ENCODE data around the gene CBFA2T3. TPM values are rescaled to one million over a fixed set of nuclear protein-coding genes. Genes with fewer than 3 reads are reported as not detected.

CBFA2T3 gene
- total RNA-seq, 1 donor from 2014 or later, result 10.1 TPM

DNA sequence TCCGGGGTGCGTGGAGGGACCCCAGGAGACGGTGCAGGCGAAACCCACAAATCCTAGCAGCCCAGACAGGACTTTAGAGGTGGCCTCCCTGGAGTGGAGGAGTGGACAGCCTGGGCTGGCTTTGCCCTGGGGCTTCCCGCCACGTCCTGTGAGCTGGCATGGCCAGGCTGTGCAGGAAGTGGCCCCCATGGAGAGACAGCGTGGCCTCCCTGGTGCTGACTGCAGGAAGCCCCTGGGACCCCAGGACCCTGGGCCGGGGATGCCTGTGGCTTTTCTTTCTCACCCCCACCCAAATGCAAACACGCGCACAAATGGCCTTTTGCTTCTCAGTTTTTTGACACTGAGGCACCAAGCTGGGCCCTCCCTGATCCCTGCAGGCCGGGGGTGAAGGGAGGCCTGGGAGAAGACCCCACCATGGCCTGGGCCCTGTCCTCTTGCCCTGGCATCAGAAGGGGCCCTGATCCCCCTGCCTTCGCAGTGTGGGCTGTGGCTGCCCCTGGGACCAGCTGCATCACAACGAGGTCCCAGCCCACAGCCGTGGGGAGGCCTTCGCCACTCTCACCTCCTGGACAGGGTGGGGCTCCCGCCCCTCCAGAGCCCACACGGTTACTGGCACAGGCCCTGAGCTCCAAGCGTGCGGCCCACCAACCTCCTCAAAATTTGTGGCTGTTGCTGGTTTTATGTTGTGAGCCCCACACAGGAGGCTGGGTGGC lies 58.9 kb downstream of the CBFA2T3 start:
- no peaks in the 10 kb centered on the region for H3K27me3 Mint-ChIP-seq (ENCODE audit: low read depth)
- H3K36me3 Mint-ChIP-seq, result no peaks in the 10 kb centered on the region
- DNase-seq (ENCODE audit: low spot score in 2 of 2, unreplicated experiment in 2 of 2), result no peak
- H3K4me3 Mint-ChIP-seq, result no peak overlapping the region
- TF ChIP-seq CTCF (IDR thresholded peaks at IDR 0.05; ENCODE audit: unreplicated experiment), result no peak
- peaks cover 9% of the 10 kb centered on the region for H3K4me1 Mint-ChIP-seq
- peaks cover 5% of the 10 kb centered on the region for H3K9me3 Mint-ChIP-seq
- no peak overlapping the region for H3K27ac Mint-ChIP-seq

DNA sequence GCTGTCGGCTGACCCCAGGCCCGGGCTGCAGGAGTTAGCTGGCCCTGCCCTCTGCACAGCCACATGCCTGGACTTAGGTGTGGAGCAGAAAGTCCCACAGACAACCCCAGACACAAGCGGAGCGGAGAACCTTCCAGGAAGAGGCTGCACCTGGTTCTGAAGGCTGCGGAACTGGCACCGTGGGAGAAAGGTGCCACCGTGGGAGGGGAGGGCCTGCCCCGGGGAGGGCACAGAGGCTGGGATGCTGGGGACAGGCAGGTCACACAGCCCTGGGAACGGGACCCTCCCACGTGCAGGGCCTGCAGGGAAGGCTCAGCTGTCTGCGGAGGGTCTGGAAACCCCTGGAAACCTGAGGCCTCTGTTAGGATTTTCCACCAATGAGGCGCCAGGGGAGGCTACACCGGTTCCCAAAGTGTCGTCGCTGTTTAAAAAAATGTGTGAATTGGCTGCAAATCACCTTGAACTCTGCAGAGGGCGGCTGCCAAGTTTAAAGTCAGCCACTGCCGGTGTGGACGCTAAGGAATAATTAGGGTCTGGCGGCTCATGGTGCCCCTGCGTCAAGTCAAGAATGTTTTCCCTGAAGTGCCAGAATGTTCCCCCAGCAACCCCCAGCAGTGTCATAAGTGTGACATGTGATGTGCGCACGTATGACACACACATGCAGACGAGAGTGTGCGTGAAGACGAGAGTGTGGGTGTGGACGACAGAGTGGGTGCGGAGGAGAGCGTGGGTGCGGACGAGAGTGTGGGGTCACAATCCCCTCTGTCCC lies 59.7 kb downstream of the CBFA2T3 start:
- H3K9me3 Mint-ChIP-seq, result peaks cover 5% of the 10 kb centered on the region
- no peak overlapping the region for H3K4me3 Mint-ChIP-seq
- DNase-seq (ENCODE audit: low spot score in 2 of 2, unreplicated experiment in 2 of 2), result no peak
- no peaks in the 10 kb centered on the region for H3K27me3 Mint-ChIP-seq (ENCODE audit: low read depth)
- H3K4me1 Mint-ChIP-seq, result peaks cover 9% of the 10 kb centered on the region
- no peak overlapping the region for H3K27ac Mint-ChIP-seq
- no peak for TF ChIP-seq CTCF (IDR thresholded peaks at IDR 0.05; ENCODE audit: unreplicated experiment)
- H3K36me3 Mint-ChIP-seq, result no peaks in the 10 kb centered on the region

DNA sequence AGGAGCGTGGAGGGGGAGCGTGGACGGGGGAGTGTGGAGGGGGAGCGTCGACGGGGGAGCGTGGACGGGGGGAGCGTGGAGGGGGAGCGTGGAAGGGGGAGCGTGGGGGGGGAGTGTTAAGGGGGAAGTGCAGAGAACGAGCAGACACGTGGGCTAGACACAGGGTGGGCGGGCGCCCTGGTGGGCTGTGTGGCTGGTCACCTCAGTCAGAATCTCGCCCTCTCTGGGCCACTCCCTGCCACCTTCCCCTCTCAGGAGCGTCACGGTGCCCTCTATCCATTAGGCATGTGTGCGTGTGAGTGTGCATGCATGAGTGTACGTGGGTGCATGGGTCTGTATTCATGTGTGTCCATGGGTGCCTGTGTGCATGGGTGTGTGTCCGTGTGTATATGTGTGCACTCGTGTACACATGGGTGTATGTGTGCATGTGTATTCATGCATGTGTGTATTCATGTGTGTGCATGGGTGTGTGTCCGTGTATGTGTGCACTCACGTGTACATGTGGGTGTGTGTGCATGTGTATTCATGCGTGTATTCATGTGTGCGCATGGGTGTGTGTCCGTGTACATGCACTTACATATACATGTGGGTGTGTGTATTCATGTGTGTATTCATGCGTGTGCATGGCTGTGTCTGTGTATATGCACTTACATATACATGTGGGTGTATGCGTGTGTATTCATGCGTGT lies 61.2 kb downstream of the CBFA2T3 start:
- TF ChIP-seq CTCF (IDR thresholded peaks at IDR 0.05; ENCODE audit: unreplicated experiment), result no peak
- no peak for DNase-seq (ENCODE audit: low spot score in 2 of 2, unreplicated experiment in 2 of 2)
- peaks cover 5% of the 10 kb centered on the region for H3K9me3 Mint-ChIP-seq
- H3K4me3 Mint-ChIP-seq, result no peak overlapping the region
- no peaks in the 10 kb centered on the region for H3K27me3 Mint-ChIP-seq (ENCODE audit: low read depth)
- peaks cover 5% of the 10 kb centered on the region for H3K4me1 Mint-ChIP-seq
- H3K36me3 Mint-ChIP-seq, result no peaks in the 10 kb centered on the region
- H3K27ac Mint-ChIP-seq, result no peak overlapping the region

- H3K27ac Mint-ChIP-seq, result no peak overlapping the region
Observed at GRCh38 chr16:88914750-88915368, 62.1 kb downstream of the CBFA2T3 start.

More at GRCh38 chr16:88914750-88915368, 62.1 kb downstream of the CBFA2T3 start:
- H3K4me1 Mint-ChIP-seq, result peaks cover 5% of the 10 kb centered on the region
- no peak for DNase-seq (ENCODE audit: low spot score in 2 of 2, unreplicated experiment in 2 of 2)
- no peaks in the 10 kb centered on the region for H3K36me3 Mint-ChIP-seq
- no peak overlapping the region for H3K4me3 Mint-ChIP-seq
- no peak for TF ChIP-seq CTCF (IDR thresholded peaks at IDR 0.05; ENCODE audit: unreplicated experiment)
- peaks cover 5% of the 10 kb centered on the region for H3K9me3 Mint-ChIP-seq
- H3K27me3 Mint-ChIP-seq (ENCODE audit: low read depth), result no peaks in the 10 kb centered on the region
